Measurements from ENCODE around the gene TBPL2.
"Not testable (repeated sequence)": the region's sequence is repeated elsewhere in the genome, so short reads cannot be mapped to it uniquely, and the experiment has no call there.

TBPL2 gene

DNA sequence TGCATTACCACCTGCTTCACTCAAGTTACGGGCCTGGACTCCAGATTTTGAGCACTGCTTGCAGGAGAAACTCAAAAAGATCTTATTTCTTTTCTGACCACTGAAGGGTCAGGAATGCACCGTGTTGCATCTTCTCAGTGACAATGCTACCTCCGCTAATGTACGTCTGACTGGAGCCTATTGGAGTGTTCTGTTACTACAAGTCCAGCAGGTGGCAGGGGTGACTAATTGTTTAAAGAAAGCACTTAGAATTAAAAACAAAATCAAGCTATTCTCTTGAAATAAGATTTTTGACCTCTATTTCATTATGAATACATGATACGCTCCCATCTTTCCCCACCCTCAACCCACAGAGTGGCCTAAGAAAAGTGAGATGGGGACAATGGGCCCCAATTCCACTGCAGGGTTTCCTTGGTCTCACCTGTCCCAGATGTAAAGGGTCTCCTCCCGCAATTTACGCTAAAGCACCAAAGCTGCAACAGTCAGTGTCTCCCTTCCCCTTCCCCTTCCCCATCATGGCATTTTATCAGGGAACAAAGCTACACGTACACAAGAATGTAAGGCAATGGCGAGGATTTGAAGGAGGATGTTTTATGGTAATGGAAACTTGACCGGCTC is 2.2 kb downstream of the TBPL2 start:
- peak; percentile 47 for DNase-seq

DNA sequence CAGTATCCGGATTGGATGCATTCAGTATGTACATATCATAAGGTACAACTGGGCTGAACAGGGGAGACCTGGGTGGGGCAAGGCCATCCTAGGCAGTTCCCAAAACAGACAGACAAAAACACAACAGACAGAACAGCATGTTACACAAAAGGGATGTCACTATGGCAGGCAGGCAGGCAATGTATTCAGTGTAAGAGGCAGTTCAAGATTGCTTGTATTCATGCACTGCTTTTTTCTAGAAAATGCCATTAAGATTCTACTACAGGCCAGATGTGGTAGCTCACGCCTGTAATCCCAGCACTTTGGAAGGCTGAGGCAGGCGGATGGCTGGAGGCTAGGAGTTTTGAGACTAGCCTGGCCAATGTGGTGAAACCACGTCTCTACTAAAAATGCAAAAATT is 3.5 kb downstream of the TBPL2 start:
- DNase-seq: no peak

DNA sequence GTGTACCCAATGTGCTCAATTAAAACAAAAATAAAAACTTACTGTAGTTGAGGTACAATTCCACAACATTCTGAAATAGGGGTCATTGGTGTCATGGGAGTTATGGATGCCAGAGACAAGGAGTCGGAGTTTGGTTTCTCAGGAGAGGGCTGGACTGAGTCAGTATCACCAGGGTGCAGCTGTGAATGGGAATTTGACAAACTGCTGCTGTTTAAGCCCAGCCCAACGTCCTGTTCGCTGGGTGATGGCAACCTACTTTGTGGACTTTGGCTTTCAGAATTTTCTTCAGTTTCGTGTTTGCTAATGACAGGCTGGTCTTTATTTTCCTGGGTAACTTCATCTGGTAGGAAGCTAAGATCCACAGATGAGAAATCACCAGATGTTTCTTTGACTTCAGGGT is 3.9 kb downstream of the TBPL2 start:
- no peak for DNase-seq

DNA sequence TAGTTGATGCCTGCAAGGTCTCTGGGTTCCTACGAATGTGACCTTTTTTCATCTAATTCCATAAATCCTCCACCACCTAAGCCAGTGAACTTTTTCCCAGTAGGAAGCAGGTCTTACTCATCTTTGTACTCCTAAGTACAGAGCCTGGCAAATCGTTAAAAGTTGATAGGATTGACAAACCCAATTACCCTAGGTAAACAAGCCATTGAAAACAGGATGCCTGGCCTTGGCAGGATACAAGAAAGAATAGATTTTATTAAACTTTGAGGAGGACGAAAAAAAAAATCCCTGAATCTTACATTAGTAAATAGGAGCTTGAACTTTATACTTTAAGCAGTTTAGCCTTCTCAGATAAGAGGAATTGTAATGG is 5.6 kb downstream of the TBPL2 start:
- no peak for DNase-seq

DNA sequence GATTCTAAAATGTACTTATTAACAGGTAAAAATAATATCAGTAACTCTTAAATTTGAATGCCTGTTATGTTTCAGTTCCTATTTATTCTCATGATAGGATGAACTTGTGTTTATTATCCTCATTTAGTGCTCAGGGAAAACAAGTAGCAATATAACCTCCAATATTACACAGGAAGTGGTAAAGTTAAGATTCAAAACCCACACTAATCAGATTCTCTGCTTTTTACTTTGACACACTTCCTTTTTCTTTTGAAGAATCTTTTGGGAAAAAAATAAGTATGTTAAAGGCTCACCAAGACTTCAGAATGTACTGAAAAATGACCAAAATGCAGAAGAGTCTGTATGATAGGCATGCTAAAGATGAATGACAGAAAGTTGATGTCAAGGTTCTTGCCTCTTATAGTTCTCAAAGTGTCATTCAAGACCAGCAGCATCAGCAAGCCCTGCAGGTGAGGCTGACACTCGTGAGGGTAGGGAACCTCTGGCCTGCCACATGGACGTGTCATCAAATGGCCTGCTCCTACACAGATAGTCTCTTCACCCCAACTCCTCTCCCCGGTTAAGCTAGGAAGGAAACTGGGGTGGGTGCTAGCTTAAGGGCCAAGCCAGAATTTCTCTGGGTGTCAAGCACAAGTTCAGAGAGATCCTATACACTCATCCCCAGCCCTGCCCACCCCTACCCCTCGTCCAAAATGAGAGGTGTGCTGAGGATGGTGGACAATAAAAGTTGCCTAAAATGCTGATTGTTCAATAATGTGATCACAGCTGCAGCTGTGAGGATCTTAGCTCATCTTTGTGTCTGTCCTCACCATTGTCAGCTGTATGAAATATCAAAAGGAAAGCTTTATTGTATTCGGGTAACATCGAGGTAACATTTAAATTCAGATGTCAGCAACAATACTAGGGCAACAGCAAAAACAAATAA is 6.3 kb downstream of the TBPL2 start:
- DNase-seq: peak; percentile 2

DNA sequence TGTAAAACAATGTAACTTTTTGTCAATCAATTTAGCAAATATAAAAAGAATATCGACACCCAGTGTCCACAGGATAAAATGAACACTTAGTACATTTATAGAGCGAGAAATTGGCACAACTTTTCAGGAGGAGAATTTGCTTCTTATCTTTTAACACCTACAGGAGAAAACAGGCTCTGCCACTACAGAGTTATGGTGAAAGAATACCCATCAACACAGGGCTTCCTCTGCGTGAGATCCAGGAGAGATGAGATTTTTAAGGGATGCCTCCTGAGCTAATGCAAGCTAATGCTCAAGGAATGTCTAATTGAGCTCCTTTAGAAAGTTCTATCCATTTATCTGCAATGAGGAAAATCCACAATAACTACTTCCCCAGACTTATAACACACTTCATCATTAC is 7.8 kb downstream of the TBPL2 start:
- DNase-seq: no peak

DNA sequence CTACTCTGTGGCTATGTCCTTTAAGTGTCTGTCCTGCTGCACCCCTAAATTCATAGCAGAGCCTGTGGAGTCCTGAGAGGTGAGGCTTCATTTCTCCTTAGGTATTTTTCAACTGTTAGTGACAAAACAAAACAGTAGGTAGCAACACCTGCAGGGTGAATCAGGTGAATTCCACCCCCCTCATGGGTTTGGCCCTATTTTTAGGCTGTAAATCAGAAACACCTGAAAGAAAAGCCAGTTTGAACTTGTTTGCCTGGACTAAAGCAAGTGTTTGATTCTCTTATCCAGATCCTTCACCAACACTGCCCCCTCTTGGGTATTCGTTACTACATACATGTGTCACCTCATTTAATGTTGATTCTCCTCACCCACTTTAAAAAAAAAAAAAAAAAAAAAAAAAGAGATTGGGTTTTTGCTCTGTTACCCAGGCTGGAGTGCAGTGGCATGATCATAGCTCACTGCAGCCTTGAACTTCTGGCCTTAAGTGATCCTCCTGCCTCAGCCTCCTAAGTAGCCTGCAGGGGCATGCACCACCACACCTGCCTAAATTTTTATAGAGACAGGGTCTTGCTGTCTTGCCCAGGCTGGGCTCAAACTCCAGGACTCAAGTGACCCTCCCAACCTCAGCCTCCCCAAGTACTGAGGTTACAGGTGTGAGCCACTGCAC is 10.3 kb downstream of the TBPL2 start:
- peak; percentile 73 for DNase-seq

DNA sequence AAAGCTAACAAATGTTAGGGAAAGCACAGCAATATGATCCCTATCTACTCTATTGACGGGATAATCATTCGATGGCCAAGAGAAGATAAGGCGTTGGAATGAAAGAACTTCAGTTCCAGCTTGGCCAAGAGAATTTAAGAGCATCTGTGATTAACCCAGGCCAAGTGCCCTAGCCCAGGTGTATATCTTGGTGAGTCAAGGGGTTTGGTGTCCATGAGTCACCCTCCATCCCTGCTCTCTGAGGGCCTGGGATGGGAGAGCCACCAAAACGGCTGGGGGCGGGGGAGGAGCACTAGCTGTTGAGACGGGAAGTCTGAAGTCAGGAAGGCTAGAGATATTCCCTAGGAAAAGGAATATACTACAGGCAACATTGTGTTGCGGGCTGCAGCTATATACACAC is 13.0 kb downstream of the TBPL2 start:
- DNase-seq: no peak

DNA sequence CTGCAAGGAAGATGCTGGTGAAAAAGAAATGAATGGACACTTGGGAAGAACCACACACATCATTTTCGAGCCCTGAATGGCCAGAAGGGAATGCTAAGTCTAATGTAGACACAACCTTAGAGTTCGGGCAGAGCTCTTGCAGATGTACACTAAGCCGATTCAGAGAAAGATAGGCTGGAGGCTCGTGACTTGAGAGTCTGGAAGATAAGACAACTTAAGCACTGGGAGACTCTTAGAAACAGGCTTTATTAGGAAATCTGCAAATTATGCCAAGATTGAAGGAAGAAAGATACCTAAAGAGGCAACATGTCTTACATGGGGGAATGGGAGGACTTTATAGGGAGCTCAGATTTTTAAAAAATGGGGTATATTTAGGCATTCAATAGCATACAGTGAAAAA is 13.5 kb downstream of the TBPL2 start:
- no peak for DNase-seq

DNA sequence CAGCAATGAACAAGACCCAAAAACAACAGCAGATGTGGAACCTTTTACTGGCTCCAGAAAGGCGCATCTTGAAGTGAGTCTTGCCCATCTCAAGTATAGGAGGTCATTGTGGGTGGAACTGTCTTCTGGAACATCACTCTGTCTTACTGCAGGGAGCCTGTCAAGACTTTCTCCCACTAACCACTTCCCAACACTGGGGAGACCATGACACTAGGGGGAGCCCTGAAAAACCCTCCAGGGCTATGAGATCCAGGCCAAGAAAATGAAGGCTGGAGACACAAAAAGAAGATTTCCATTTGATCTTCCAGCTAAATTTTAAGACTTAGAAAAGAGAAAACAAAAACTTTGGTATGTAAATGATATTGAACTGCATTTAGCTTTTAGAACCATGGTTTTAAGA is 15.3 kb downstream of the TBPL2 start:
- no peak for DNase-seq

DNA sequence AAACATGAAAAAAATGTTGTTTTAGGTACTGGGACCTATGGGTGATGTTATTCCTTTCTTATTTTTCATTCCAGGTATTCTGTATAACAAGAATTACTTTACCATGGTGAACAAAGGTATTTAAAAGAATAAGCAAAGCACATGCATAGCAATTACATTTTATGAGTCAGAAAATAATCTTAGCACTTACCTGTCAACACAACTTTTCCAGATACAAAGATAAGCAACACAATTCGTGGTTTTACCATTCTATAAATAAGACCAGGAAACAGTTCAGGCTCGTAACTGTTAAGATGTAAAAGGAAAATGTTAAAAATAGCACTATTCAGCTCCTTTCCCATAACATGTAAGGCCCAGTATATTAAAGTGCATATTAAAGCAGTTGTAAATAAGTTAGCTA is 16.4 kb downstream of the TBPL2 start:
- DNase-seq: no peak

DNA sequence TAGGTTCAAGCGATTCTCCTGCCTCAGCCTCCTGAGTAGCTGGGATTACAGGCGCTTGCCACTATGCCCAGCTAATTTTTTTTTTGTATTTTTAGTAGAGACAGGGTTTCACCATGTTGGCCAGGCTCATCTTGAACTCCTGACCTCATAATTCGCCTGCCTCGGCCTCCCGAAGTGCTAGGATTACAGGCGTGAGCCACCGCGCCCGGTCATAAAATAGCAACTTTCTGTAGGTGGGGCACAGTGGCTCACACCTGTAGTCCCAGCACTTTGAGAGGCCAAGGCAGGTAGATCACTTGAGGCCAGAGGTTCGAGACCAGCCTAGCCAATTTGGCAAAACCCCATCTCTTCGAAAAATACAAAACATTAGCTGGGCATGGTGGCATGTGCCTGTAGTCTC is 18.1 kb downstream of the TBPL2 start:
- DNase-seq: not testable (repeated sequence)

DNA sequence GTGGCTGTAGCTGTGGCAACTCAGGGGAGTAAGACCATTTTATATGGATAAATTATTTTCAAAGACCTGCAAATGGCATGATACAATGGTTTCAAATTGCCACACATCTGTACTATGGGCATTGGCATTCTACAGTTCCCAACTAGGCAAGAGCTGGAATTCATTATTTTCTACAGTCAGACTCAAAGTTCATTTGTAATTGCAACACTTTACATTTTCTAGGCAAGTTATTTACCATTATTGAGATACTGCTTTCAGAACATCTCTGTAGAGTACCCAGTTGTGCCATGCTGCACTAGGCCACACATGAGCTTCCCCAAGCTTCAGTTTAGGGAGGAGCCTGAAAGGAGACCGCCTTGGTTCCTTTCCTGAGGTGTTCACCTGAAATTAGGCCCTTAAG is 20.8 kb downstream of the TBPL2 start:
- no peak for DNase-seq

DNA sequence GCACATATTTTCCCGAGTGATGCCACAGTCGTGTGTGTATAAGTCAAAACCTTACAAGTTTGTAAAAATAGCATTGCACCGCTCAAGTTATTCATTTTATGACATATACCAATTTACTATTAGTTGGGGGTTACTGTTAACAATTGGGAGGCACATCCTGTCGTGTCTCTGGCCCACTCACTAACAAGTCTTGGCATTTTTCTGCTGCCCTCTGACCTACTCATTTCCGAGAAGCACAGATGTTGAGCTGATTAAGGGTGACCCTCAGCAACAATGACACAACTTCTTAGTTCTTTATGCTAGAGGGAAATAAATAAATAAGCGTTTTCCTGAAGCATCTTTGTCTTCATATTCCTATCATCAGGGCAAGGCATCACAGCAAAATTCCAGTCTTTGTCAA is 22.0 kb downstream of the TBPL2 start:
- DNase-seq: no peak

DNA sequence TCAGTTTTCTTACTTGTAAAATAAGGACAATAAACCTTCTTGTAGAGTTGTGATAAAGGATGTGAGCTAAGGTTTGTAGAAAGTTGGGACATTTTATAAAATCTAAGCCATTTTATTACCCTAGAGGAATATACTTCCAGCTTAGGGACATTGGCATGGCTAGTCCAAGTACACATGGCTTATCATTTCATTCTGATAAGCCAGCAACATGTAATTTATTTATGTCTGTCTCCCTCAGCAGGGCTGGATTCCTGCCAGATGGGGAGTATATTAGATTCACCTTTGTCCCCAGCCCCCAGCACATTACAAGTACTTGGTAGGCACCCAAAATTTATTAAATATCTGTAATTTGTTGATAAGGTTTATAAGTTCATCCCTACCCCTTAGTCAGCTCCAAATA is 22.5 kb downstream of the TBPL2 start:
- no peak for DNase-seq

DNA sequence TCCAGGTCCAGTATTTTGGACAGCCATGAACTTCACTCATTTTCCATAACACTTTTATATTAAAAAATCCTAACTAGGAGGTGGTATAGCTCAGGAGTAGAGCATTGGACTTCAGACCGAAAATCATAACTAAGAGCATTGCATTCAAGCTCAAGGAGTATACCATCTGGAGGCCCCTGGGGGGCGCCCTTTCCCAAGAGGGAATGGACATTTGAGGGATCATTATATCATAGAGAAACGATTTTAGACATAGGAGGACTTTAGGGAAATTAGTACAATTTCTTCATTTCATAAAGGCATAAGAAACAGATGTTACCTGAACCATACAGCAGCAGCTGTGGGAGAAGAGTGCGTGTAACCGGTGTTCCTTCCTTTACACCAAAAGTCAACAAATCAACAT is 23.6 kb downstream of the TBPL2 start:
- DNase-seq: peak; percentile 51

DNA sequence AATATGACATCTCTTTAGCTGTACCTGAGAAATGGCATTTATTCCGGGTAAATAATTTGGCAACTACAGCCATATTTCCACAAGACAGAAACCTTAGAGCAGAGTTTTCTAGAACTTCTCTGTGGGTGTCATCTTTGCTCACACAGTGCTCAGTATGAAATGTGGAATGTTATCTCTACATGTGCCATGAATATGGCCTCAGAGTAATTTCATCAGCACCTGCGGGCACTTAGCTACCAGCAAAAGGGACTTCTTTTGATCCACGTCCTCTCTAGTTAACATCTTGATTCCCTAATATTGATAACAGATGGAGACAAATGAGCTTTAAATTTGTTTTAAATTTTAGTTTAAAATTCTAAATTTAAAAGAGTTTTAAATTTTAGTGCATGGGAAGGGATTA is 25.9 kb downstream of the TBPL2 start:
- no peak for DNase-seq

DNA sequence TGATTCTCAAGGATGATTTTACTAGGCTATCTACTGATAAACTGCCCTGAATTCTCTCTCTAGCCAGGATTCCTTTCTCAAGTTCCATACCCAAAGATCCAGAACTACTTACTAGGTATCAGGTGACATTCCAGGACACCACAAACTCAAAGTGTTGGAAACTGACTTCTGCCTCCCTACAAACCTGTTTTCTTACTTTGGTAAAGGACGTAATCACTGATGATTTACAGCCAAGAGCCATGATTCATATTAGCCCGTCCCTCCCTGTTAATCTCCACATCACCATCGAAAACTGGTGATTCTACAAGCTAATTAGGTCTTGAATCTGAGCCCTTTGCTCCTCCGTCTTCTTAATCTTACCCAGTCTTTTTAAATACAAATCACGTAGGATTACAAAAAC is 27.7 kb downstream of the TBPL2 start:
- DNase-seq: no peak

DNA sequence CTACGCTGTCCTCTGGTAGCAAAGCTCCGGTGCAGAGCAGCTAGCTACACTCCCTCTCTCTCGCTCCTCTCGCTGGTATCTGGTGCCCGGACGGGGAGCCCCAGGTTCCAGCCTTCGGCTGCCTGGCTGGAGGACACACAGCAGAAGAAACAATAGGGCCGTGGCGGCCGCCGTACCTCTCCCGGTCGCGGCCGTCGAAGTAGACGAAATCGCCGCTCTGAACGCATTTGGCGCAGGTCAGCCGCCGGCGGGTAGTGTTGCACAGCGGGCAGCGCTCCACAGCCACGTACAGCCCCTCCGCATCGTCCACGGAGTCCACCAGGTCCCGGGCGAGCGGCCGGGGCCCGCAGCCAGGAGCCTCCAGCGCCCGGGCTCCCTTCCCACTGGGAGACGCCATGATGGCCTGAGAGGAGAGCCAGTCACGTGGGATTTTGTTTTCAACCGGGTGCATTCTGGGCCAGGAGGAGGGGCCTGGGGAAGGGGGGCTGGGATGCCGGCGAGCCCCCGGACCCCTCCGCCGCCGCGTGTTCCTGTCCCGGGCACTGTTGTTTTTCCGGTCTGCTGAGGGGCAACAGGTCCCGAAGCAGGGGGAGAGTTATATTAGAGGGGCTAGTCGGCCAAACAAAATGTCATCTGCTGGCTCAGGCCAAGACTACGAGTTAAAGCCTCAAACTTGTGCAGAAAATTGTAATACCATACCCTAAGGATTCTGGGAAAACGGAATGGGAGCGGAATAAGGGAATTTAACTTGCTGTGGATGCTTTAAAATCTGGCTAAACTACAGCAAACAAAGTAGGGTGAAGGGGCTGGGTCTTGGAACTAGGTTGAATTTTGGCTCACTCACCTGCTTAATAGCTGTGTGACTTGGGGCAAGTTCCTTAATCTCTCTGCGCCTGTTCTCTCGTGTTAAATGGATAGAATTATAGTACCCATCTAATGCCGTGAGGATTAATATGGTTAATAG is 28.7 kb downstream of the TBPL2 start, which contains the start of gene ATG14:
Gene ATG14, minus strand, starts transcription at position 405 of the 964 bp plus-strand sequence. Its CDS starts 8 bp downstream, at position 397.
- peak; percentile 87 for DNase-seq

DNA sequence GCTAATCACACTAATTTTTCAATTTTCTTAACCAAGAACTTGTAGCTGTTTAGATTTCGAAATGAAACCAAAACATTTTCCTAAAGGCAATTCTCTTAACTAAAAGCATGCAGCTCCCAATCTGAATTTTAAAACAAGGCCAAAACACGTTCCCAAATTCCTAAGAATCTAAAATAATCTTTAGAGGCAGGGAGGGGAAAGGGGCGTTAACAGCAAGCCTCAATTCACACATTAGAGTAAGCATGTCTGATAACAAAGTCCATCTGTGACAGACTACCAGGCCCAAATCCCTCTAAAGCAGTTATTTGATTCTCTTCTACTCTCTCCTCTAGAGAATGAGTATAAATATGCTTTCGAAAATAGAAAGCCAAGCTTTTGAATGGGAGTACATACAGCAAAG is 29.5 kb downstream of the TBPL2 start:
- no peak for DNase-seq

DNA sequence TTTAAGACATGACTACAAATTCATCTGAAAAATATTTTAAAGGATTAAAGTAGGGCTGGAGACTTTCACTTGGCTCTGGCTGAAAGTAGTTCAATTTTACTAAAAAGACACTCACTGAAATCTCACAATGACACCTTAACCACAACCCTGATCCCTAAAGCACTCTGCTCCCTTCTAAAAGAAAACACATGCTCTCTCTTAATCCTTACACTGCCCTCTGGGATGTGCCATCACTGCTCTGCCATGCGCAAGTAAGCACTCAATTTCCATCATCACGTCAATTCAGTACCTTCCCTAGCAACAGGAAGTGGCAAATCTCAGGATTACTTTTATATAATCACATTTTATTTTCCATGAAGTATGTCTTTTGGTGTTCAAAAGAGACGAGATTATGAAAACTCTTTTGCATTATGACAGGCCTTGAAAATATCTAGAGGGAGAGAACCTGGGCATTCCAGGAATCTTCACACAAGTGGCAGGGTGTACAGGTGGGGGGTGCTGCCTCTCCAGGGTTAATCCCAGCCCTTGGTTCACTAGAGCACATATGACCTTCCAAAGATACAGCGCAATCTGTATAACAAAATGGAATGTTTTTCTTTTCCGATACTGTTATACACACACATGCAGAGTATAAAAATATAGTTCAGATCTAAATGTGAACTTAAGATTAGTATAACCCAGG is 36.1 kb downstream of the TBPL2 start:
- peak; percentile 23 for DNase-seq

DNA sequence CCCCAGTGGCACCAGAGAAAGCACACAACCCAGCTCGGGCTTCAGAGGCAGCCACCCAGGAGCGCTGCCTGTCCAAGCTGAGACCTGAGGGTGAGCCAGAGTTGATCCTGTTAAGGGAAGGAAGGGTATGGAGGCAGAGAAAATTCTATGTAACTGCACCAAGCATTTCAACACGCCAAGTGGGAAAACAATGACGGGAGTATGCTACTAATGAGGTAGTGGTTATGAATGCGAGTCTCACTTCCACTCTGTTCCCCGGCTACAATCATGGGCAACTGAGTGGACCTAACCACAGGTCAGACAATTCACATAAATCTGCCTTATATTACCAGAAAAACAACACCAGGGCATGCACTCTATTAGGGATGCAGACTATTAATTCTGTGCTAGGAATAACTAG is 38.7 kb downstream of the TBPL2 start:
- DNase-seq: no peak

Data from activated CD4-positive, alpha-beta T cell treated with anti-CD3 and anti-CD28 coated beads, Interleukin-10, Interleukin-2, amounts not matched to agents 100 ng/mL and 50 ng/mL, durations not matched to agents 16 hours and 8 hours (primary cell).